CD1c-positive myeloid dendritic cell (primary cell): ENCODE results near the gene UBR4.

Experiments used
- DNase-seq: peaks from one replicate; pipeline ENCODE4 v3.0.0-alpha.2; 2016; ENCODE audit errors: extremely low spot score

UBR4 gene

DNA sequence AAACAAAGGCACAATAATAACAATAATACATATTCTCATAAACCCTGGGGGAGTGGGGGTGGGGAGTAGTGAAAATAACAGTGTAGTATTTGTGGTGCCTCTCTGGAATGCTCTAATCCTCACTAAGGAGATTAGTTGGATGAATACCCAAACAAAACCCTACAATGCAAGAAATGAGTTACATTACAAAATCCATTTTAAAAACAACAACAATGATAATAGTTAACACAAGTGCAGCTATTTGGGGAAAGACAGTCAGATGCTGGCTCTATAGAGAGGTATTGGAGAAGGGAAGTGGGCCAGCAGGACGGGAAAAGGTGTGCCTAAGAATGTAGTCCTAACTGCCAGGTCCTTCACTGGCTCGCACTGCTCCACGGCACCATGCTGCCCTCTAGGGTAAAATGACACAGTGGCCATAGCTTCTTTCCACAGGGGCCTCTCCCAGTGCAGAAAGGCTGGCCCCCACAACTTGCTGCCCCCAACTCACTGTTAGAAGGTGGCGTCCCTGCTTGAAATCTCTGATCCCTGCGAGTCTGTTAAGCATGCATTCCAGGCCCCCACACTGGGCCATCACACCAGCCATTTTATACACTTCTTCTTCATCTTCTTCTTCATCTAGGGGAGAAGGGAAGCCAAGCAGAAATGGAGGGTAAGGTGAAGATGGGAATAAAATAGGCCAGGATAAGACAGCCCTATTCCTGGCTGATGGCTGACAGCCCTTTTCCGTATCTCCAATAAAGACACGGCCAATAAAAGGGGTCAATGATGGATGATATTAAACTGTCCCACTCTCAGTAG lies 113.8 kb downstream of the UBR4 start:
- peak; percentile 6 for DNase-seq

DNA sequence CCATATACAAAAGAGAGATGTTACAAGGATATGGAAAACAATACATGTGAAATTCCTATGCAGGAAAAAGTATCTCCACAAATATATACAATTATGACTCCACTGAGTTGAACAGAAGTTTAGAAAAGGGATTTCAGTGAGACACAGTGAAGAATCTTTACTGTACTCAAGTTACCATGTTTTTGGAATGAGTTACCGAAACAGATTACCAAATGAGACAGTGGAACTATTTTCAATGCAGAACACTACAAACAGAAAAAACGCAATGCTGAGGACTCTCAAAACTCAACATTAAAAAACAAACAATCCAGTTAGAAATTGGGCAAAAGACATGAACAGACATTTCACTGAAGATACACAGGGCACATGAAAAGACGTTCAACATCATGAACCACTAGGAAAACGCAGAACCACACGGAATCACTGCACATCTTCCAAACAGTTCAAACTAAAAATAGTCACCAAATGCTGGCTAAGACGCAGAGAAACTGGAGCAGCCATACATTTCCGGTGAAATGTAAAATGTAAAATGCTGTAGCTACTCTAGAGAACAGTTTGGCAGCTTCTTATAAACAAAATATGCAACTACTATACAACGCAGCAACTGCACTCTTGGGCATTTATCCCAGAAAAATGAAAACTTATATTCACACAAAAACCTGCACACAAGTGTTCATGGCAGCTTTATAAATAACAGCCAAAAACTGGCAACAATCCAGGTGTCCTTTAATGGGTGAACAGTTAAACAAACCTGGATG lies 118.7 kb downstream of the UBR4 start:
- DNase-seq = no peak

DNA sequence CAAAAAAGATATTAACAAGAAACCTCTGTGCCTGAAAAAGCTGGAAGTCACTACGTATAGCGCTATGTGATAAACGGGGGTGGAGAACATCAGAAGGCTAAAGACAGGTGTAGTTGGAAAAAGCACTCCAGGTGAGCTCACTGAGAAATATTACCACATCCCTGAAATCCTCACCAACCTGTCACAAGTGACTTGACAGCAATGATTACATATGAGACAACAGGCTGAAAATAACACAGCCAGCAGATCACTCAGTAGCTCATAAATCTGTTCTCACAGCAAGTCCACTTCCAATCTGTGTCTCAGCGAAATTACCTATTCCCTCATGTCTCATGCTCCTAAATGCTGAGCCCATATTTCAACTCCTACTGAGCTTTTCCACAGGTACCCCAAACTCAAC lies 120.5 kb downstream of the UBR4 start:
- DNase-seq = no peak

GRCh38 chr1:19088717-19089442 lies 121.2 kb downstream of the UBR4 start:
- no peak for DNase-seq

GRCh38 chr1:19087737-19088594 lies 122.1 kb downstream of the UBR4 start:
- no peak for DNase-seq

DNA sequence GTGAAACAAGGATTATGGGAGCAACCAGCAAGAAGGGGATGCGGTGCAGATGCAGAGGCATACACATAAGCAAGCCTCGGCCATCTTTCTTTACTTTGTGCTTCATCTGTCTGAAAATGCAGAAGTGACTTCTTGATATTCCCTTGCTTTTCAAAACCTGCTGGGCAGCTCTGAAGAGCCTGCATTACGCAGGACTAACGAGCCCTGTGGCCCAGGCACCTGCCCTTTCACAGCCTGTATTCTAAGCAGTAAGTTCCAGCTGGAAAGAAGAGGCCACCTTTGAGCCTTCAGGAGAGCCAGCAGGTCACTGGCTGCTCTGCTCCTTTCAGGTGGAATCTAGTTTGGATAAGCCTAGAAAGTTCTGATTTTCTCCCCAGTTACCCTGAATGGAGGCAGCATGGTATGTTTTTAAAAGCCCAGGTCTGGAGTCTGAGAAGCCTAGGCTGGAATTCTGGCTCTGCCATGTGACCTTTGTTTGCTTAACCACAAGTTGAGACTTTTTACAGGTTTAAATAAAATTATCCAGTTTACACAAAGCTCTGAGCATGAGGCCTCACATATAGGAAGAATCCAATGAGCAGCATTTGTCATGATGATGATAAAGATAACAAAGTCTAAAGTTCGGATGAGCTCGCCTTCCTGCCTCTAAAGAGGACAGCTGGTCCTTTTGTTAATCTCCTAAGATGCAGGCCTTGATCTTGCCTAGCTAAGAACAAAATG lies 122.9 kb downstream of the UBR4 start:
- no peak for DNase-seq

GRCh38 chr1:19086176-19086875 lies 123.7 kb downstream of the UBR4 start:
- no peak for DNase-seq

DNA sequence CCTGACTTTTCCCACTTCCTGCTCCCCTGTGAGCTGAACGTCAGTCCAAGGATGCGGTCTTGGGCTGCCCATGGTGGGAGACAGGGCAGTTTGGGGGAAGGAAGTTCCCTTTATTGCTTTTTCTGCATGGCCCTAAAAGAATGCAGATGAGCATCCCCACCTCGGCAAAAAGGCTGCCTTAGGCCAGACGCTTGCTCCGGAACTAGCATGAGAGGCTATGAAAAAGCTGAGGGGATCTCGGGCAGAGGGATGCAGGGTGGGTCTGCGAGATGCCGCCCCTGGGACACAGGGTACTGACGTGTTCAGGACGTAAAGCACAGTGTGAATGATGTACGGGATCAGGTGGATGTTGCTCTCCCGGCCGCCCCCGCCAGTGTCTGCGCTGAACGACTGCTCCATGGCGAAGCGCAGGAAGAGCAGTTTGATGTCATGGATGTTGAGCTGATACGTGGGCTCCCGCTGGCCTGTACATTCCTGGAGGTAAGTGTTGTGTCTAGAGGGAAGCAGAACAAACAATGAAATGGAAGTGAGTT lies 125.8 kb downstream of the UBR4 start:
- DNase-seq = no peak

GRCh38 chr1:19083081-19083480 lies 127.0 kb downstream of the UBR4 start:
- DNase-seq = no peak

- DNase-seq = peak; percentile 74
Observed at GRCh38 chr1:19081218-19081893, 128.7 kb downstream of the UBR4 start.

DNA sequence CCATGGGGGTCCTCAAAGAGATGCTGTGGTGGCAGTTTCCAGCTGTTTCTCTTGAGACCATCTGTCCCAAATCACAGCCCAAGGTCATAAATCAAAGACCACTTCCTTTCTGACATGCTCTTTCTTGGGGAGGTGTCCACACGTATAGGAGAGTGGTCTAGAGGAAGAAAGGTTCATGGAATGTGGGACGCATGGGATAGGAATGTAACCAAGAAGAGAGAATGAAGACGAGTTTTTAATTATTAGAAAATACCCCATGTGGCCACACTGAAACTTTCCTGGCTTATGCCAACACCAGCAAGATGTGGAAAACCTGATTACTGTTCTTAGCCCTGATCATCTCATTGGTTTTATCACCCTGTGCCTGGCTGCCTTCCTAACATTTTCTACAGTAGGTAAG lies 129.3 kb downstream of the UBR4 start:
- no peak for DNase-seq

DNA sequence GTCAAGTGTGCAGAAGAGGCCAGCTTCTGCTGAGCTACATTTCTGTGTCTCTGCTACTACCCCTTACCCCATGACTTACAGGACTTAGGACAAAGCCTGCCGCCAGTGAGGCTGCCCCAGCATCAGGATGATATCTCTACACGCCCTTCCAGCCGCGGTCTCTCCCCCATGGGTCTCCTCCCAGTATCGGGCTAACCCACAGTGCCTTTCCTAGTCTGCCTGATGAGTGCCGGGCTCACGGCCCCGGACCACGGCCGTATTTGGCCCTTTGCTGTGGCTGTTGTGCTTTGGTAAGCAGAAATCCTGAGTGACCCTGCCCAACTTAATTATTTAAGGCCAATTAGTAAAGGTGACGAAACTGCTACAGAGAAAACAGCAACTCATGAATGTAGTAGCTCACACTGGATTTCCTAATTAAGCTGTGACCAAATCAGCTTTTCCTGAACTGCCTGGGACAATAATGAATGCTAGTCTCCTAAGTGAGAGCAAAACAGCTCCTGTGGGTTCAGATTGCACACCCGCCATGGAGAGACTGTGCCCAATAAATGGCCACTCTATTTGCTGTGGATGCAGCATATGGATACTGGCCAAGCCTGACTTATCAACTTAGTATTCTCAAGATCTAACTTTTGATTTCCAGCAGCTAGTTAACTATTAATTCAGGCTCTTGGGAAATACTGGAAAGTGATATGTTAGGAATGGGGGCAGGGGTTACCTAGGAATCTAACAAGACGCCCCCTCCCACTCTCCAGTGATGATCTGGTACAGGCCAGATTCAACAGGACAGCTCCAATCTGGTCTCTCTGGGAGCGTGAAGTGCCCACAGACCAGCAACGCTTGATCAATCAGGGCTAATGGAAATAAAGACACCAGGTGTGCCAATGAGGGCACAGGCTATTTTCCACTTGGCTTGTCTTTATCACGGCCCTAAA lies 130.3 kb downstream of the UBR4 start:
- no peak for DNase-seq

DNA sequence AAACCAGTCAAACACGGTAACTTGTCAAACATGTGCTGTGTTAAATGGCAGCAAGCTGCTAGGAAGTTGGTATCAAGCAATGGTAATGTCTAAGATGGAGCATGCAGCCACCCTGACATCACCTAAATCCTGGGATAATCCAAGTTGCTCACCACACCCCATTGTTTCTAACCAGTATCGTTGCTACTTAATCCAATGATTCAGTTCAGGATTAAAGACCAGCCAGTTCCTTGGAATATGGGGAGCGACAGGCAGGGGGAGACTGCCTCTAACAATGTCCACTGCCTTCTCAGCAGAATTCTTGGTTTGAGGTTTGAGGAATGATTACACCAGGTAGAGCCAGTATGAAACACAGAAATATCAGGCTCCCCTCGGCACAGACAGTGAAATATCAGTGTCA lies 131.5 kb downstream of the UBR4 start:
- DNase-seq = no peak

- no peak for DNase-seq
Observed at GRCh38 chr1:19076841-19077616, 133.0 kb downstream of the UBR4 start.

GRCh38 chr1:19074902-19075721 lies 135.0 kb downstream of the UBR4 start:
- DNase-seq = no peak

- peak; percentile 14 for DNase-seq
Observed at GRCh38 chr1:19074361-19074901, 135.6 kb downstream of the UBR4 start.
